ENCODE data around the gene DTX4. TPM values are rescaled to one million over a fixed set of nuclear protein-coding genes. Genes with fewer than 3 reads are reported as not detected.

Gene DTX4
- polyA plus RNA-seq, 1 of the 3 experiments (the other 2 are of a cell fraction) = 0.05 TPM

GRCh38 chr11:59183771-59184170 lies 11.8 kb downstream of the DTX4 start:
- H3K4me2 ChIP-seq = no peak overlapping the region
- no peaks in the 10 kb centered on the region for H4K20me1 ChIP-seq (ENCODE audit: insufficient read depth)
- ChIA-PET POLR2A (no interaction called here), CTCF (interaction anchor here (6.2 kb wide), 1 partner anchor 11 kb away, joined by 58 read pairs; the partner anchor contains the start of gene DTX4)
- no peak overlapping the region for H3K27ac ChIP-seq (ENCODE audit: low read depth in 2 of 2, low read length in 1 of 2)
- no peaks in the 10 kb centered on the region for H3K4me1 ChIP-seq (ENCODE audit: control insufficient read depth in 1 of 2, insufficient read depth in 2 of 2, low read depth in 1 of 2, low read length in 1 of 2)
- H3K36me3 ChIP-seq (replicated peaks in 1 of 2; ENCODE audit: control insufficient read depth in 1 of 2, insufficient read depth in 2 of 2, low read length in 1 of 2) = no peaks in the 10 kb centered on the region
- H3K9me2 ChIP-seq = no peaks in the 10 kb centered on the region
- no peak overlapping the region for H3K4me3 ChIP-seq (ENCODE audit: low read depth in 2 of 2, low read length in 1 of 2)
- H3K9ac ChIP-seq = no peak overlapping the region
- TF ChIP-seq MXI1 (IDR thresholded peaks at IDR 0.05; ENCODE audit: low read depth, low read length) (no peak), TAF1 (IDR thresholded peaks at IDR 0.05; ENCODE audit: borderline replicate concordance, low read depth, low read length) (no peak), RAD21 (IDR thresholded peaks at IDR 0.05; ENCODE audit: low read length) (no peak), FOXM1 (IDR thresholded peaks at IDR 0.05; ENCODE audit: low read depth) (no peak), RCOR1 (IDR thresholded peaks at IDR 0.05; ENCODE audit: low read length) (no peak), USF1 (IDR thresholded peaks at IDR 0.05; ENCODE audit: borderline replicate concordance, low read depth) (no peak), IRF3 (IDR thresholded peaks at IDR 0.05; ENCODE audit: low read depth, low read length) (no peak), GABPA (IDR thresholded peaks at IDR 0.05; ENCODE audit: low read depth) (no peak), REST (IDR thresholded peaks at IDR 0.05; ENCODE audit: low read depth, low read length) (no peak)
- H3K27me3 ChIP-seq (ENCODE audit: insufficient read depth) = peaks cover 5% of the 10 kb centered on the region; the same call in 1 of the 2 replicates
- no peak for DNase-seq
- H3K79me2 ChIP-seq (ENCODE audit: insufficient read depth) = no peaks in the 10 kb centered on the region
- H2AFZ ChIP-seq (ENCODE audit: low read depth) = no peak overlapping the region
- H3K9me3 ChIP-seq = no peaks in the 10 kb centered on the region
- no peaks in the 10 kb centered on the region for H3F3A ChIP-seq (replicated peaks; ENCODE audit: insufficient read depth)
- 80% methylated on average over 1 of the region's 1 CpG for WGBS (ENCODE audit: low lambda C conversion rate)

- Histone ChIP-seq H3K4me1 (ENCODE audit: control insufficient read depth in 1 of 2, insufficient read depth in 2 of 2, low read depth in 1 of 2, low read length in 1 of 2) (no peaks in the 10 kb centered on the region), H3K79me2 (ENCODE audit: insufficient read depth) (no peaks in the 10 kb centered on the region), H3K27ac (ENCODE audit: low read depth in 2 of 2, low read length in 1 of 2) (no peak overlapping the region), H3K9me2 (no peaks in the 10 kb centered on the region), H3F3A (replicated peaks; ENCODE audit: insufficient read depth) (no peaks in the 10 kb centered on the region), H3K9me3 (no peaks in the 10 kb centered on the region), H4K20me1 (ENCODE audit: insufficient read depth) (no peaks in the 10 kb centered on the region), H3K9ac (no peak overlapping the region), H3K4me3 (ENCODE audit: low read depth in 2 of 2, low read length in 1 of 2) (no peak overlapping the region), H3K36me3 (replicated peaks in 1 of 2; ENCODE audit: control insufficient read depth in 1 of 2, insufficient read depth in 2 of 2, low read length in 1 of 2) (no peaks in the 10 kb centered on the region), H3K27me3 (ENCODE audit: insufficient read depth) (peaks cover 5% of the 10 kb centered on the region; the same call in 1 of the 2 replicates), H3K4me2 (no peak overlapping the region), H2AFZ (ENCODE audit: low read depth) (no peak overlapping the region)
- WGBS (ENCODE audit: low lambda C conversion rate) = 32% methylated on average over 9 of the region's 9 CpGs
- POLR2A ChIA-PET = no interaction called here
- no peak for DNase-seq
- CTCF ChIA-PET = interaction anchor here (0.9 to 6.2 kb wide), 5 partner anchors 9 to 26 kb away, joined by 3 to 58 read pairs (median 13); partner anchors contain the start of gene DTX4
- TF ChIP-seq TAF1 (IDR thresholded peaks at IDR 0.05; ENCODE audit: borderline replicate concordance, low read depth, low read length) (no peak), RXRA (IDR thresholded peaks at IDR 0.05; ENCODE audit: borderline replicate concordance, low read depth) (no peak), EP300 (IDR thresholded peaks at IDR 0.05; ENCODE audit: borderline replicate concordance in 1 of 2, low read depth in 1 of 2, low read length in 1 of 2) (no peak), ZBTB33 (IDR thresholded peaks at IDR 0.05; ENCODE audit: borderline replicate concordance, low read depth) (no peak), USF2 (IDR thresholded peaks at IDR 0.05; ENCODE audit: borderline replicate concordance, low read depth, low read length) (no peak), CTCF (IDR thresholded peaks at IDR 0.05) (no peak), EZH2phosphoT487 (IDR thresholded peaks at IDR 0.05; ENCODE audit: borderline replicate concordance, low read depth) (no peak)
Measured at GRCh38 chr11:59184691-59185339, 12.9 kb downstream of the DTX4 start.
